ELR (cell line): ENCODE measurements around the gene FRMD5.
"Not testable (repeated sequence)": the region's sequence is repeated elsewhere in the genome, so short reads cannot be mapped to it uniquely, and the experiment has no call there.

Experiments used
- DNase-seq: peaks from one replicate; pipeline ENCODE4 v3.0.0-alpha.2; 2015; ENCODE audit warnings: low read depth

FRMD5 gene

GRCh38 chr15:44032820-44033219, 162.3 kb downstream of the FRMD5 start:
- not testable (repeated sequence) for DNase-seq

DNA sequence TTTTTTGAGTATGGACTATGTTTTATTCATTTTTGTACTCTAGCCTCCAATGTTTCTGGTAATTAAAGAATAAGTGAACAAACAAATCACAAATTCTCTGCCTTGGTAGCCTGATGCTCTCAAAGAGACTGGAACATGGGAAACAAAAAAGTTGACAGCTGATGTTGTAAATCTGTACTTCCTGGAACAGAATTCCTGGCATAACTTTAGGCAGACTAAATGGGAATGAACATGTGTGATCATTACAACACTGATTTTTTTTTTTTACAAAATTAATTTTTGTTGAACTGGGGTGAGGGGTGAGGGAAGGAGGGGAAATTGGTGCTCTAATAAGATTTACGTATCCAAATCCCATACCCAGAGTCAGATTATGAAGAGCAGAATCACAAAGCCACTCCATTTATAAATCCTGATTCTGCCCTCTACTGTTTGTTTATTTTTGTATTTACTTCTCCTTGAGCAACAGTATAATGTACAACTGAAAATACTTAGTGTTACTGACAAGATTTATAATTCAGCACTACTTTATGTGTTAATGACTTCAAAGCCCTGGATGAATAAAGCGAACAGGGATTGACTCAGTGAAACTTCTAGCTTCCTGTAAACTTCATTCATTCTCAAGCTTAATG, 165.0 kb downstream of the FRMD5 start:
- DNase-seq = peak; percentile 67

- DNase-seq = no peak
Observed at GRCh38 chr15:44029003-44029402, 166.1 kb downstream of the FRMD5 start.

DNA sequence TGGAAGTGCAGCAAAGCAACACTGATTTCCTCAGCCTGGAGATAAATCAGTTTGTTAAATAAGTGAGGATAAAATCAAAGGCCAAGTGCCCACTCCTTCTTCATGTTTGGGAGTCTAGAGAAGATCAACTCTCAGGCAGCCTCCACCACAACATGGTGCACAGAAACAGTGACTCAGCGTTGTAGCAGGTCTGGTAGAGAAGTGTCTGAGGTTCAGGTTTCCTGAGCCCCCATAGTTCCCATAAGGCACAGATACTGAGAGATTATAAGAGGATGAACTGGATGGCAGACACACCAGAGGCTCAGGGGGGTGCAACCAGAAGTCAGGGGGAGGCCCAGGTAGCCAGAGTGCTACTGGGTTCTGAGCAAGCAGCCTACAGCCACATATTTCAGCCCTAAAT, 166.7 kb downstream of the FRMD5 start:
- peak; percentile 41 for DNase-seq

DNA sequence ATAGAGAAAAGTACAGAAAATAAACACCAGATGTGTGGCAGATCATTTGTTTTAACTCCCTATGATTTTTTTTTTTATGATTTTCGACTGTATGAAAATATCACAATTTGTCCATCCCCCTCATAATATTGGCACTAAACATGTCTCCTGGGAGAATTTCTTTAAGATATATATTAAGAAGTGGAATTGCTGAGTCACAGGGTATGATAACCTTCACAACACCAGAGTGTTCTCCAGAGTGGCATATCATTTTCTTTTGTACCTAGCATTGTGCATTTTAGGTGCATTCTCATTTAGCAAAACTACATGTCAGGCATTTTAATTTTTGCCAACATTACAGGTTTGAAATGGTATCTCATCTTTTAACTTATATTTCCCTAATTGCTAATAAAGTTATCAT, 170.9 kb downstream of the FRMD5 start:
- no peak for DNase-seq

GRCh38 chr15:44023176-44023575, 171.9 kb downstream of the FRMD5 start:
- peak; percentile 65 for DNase-seq

DNA sequence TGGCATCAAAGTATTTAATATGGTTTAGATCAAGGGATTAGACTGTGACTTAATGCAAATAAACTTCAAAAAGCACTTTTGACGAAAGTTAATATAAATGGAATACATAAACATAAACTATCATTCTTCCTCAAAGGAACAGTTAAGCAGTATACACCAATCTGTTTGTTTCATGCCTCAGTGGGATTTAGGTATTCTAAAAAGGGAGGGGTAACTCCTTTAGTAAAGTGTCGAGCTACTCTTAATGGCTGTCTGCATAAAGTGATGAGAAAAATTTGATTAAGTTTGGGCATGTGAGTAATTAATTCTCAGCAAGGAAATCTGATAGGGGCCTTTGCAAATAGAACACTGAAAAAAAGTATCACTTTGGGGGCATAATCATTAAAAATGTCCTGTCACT, 176.9 kb downstream of the FRMD5 start:
- DNase-seq = no peak

GRCh38 chr15:44015545-44016305, 179.3 kb downstream of the FRMD5 start:
- DNase-seq = no peak

DNA sequence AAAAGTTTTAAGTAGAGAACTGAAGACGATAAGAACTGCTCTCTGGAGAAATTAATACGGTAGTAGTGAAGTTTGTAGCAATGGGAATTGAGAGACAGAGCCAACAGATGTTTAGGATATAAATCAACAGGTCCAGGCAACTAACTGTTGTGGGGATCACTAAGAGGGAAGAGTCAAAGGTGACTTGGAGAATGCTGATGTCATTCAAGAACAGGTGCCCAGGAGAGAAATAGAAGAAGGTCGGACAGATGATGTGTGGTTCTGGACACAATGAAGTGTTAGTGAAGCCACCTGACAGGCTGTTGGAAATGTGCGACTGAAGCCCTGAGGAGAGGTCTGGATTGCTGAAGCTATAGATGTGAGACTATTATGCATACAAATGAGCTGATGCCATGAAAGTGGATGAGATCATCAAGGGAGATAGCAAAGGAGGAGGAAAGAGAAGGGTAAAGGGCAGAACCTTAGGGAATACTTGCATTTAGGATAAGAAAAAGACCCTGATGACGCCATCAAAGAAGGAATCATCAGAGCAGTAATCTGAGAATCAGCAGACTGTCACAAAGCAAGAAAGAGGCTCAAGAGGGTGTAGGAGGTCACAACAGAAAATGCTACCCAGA, 183.7 kb downstream of the FRMD5 start:
- no peak for DNase-seq

DNA sequence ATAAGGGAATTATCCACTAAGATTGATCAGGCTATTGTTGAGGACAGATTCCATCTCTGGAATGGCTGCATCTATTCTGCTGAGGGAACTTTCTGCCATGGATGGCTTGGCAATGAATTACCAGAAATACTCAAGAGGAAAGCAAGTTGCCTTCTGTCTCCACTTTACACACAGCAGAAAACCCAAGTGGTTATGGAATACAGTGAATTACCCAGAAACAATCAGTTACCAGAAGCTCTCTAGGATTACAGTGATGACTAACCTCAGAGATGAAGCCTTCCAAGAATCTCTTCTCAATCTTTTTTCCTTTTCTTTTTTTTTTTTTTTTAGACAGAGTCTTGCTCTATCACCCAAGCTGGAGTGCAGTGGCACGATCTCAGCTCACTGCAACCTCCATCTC, 185.0 kb downstream of the FRMD5 start:
- peak; percentile 42 for DNase-seq

DNA sequence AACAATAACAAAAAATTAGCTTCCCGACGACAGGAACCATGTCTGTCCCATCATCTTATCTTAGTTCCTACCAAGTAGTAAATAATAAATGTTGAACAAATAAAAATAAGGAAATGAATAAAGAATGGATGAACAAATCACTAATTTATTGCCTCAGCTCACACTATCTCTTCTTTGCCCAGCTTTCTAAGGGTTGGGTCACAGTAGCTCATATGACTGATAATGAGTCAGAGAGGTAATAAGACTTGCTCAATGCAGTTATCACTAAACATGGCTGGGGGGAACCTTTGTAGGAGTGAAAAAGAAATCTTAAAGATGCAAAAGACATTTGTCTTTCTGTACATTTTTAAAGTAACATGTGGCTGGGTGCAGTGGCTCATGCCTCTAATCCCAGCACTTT, 186.0 kb downstream of the FRMD5 start:
- peak; percentile 86 for DNase-seq

- DNase-seq = peak; percentile 53
Observed at GRCh38 chr15:44000248-44000647, 194.8 kb downstream of the FRMD5 start.

DNA sequence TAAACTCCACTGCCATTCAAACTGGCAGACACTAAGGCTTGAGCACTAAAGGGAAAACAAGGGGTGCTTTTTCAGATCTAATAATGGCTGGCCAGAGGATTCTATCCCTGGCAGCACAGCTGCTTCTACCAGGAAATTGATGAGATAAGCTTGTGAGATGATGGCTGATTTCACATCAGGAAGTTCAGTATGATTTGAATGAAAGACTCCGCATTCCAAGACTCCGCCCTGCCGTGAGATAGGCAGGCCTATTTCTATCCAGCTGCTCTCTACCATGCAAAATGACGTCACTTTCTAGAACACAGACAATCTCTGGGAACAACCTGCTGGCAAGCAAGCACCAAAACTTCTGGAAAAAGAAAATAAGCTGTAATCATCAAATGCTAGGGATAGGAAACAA, 196.5 kb downstream of the FRMD5 start:
- no peak for DNase-seq

DNA sequence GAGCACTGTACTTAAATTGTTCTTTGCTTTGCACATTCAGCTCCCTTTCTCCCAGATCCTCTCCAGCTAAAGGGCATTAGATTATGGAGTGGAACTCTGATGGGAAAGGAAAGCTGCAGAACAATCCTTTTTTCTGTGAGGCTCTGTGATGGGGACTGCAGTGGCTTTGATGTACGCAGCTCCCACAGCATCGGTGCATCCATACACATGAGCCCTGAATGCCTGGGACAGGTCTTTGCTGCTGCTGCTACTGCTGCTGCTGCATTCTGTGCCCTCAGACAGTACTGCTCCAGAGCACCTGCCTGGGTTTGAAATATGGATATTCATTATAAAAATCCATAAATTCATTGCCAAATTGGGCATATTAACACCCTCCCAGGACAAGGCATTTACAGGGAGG, 203.9 kb downstream of the FRMD5 start:
- DNase-seq = no peak

DNA sequence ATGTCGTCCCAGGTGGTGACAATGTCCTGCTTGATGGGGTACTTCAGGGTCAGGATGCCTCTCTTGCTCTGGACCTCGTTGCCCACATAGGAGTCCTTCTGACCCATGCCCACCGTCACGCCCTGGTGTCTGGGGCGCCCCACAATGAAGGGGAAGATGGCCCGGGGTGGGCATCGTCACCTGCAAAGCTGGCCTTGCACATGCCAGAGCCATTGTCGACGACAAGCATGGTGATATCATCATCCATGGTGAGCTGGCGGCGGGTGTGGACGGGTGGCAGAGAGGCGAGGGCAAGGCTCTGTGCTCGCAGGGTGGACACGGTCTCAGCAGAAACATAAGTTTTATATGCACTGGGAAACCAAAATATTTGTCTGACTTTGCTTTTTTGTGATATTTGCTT, 205.1 kb downstream of the FRMD5 start:
- no peak for DNase-seq

DNA sequence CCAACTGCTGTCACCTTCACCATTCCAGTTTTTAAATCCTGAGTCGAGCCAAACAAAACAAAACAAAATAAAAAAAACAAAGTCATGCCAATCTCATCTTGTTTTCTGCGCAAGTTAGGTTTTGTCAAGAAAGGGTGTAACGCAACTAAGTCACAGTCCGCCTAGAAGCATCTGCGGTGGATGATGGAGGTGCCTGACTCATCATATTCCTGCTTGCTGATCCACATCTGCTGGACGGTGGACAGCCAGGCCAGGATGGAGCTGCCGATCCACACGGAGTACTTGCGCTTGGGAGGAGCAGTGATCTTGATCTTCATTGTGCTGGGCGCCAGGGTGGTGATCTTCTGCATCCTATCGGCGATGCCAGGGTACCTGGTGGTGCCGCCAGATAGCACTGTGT, 206.2 kb downstream of the FRMD5 start:
- DNase-seq = no peak

DNA sequence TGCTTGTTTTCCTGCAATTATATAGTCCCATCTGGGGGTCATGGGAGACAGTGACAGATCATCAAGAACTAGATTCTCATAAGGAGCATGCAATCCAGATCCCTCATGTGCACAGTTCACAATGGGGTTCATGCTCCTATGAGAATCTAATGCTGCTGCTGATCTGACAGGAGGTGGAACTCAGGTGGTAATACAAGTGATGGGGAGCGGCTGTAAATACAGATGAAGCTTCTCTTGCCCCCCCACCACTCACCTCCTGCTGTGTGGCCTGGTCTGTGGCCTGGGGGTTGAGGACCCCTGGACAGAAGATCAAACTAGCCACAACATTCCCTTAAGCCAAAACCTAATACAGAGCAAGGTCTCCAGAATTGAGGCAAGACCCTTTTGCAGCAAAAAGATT, 207.1 kb downstream of the FRMD5 start:
- no peak for DNase-seq

GRCh38 chr15:43985976-43986680, 208.9 kb downstream of the FRMD5 start:
- DNase-seq = no peak

- DNase-seq = no peak
Observed at GRCh38 chr15:43981576-43981975, 213.5 kb downstream of the FRMD5 start.

GRCh38 chr15:43977072-43977884, 217.8 kb downstream of the FRMD5 start:
- DNase-seq = peak; percentile 8

GRCh38 chr15:43975770-43976169, 219.3 kb downstream of the FRMD5 start:
- no peak for DNase-seq

GRCh38 chr15:43975326-43975725, 219.7 kb downstream of the FRMD5 start:
- no peak for DNase-seq
